ENCODE data around the gene SLC39A9.

- TF ChIP-seq CTCF (IDR thresholded peaks at IDR 0.05; ENCODE audit: poor library complexity, severe bottlenecking) = no peak
- no peak for TF ChIP-seq POLR2AphosphoS5 (IDR thresholded peaks at IDR 0.05)
- TF ChIP-seq REST (IDR thresholded peaks at IDR 0.05; ENCODE audit: borderline replicate concordance) = no peak
- TF ChIP-seq EZH2 (IDR thresholded peaks at IDR 0.05; ENCODE audit: borderline replicate concordance, insufficient read depth, low read length, poor library complexity, severe bottlenecking) = no peak
- TF ChIP-seq RAD21 (conservative IDR thresholded peaks at IDR 0.05) = no peak
- TF ChIP-seq EP300 (conservative IDR thresholded peaks at IDR 0.05; ENCODE audit: poor library complexity, severe bottlenecking) = no peak
- no peak for TF ChIP-seq SMC3 (conservative IDR thresholded peaks at IDR 0.05; ENCODE audit: poor library complexity)
- TF ChIP-seq TAF1 (IDR thresholded peaks at IDR 0.05; ENCODE audit: low read depth) = no peak
- TF ChIP-seq MXI1 (conservative IDR thresholded peaks at IDR 0.05; ENCODE audit: poor library complexity, severe bottlenecking) = no peak
Measured at GRCh38 chr14:69401841-69402240, 3.3 kb downstream of the SLC39A9 start.
